Fibroblast of gingiva (primary cell): Measurements from ENCODE around the gene LPIN2.
"Not testable (repeated sequence)": the region's sequence is repeated elsewhere in the genome, so short reads cannot be mapped to it uniquely, and the experiment has no call there.

ENCODE experiments used
- DNase-seq: peaks from one replicate; pipeline ENCODE4 v3.0.0-alpha.2; 2011; ENCODE audit warnings: low read depth

The LPIN2 gene

GRCh38 chr18:3013024-3013804 lies at the start of gene LPIN2:
LPIN2 (minus strand) TSS chr18:3013144; CDS start chr18:2960840, 52,304 bp downstream.
- DNase-seq, result peak; percentile 98

- DNase-seq, result no peak
Observed at GRCh38 chr18:3061581-3062312, 48.8 kb upstream of the LPIN2 start.

- no peak for DNase-seq
Observed at GRCh38 chr18:3060667-3061580, 48.0 kb upstream of the LPIN2 start.

GRCh38 chr18:3059272-3059671 lies 46.3 kb upstream of the LPIN2 start:
- no peak for DNase-seq

GRCh38 chr18:3058328-3059191 lies 45.6 kb upstream of the LPIN2 start:
- DNase-seq, result no peak

- no peak for DNase-seq
Observed at GRCh38 chr18:3057526-3057925, 44.6 kb upstream of the LPIN2 start.

- DNase-seq, result no peak
Observed at GRCh38 chr18:3056311-3056710, 43.4 kb upstream of the LPIN2 start.

GRCh38 chr18:3055816-3056215 lies 42.9 kb upstream of the LPIN2 start:
- DNase-seq, result no peak

- peak; percentile 26 for DNase-seq
Observed at GRCh38 chr18:3055186-3055728, 42.3 kb upstream of the LPIN2 start.

- no peak for DNase-seq
Observed at GRCh38 chr18:3054780-3055179, 41.8 kb upstream of the LPIN2 start.

- no peak for DNase-seq
Observed at GRCh38 chr18:3054214-3054613, 41.3 kb upstream of the LPIN2 start.

GRCh38 chr18:3053081-3053480 lies 40.1 kb upstream of the LPIN2 start:
- no peak for DNase-seq

GRCh38 chr18:3052411-3052758 lies 39.4 kb upstream of the LPIN2 start:
- no peak for DNase-seq

- DNase-seq, result no peak
Observed at GRCh38 chr18:3051718-3052410, 38.9 kb upstream of the LPIN2 start.

GRCh38 chr18:3049897-3050454 lies 37.0 kb upstream of the LPIN2 start:
- DNase-seq, result not testable (repeated sequence)

GRCh38 chr18:3048820-3049349 lies 35.9 kb upstream of the LPIN2 start:
- no peak for DNase-seq

- no peak for DNase-seq
Observed at GRCh38 chr18:3048121-3048520, 35.2 kb upstream of the LPIN2 start.

- no peak for DNase-seq
Observed at GRCh38 chr18:3046216-3046808, 33.4 kb upstream of the LPIN2 start.

- DNase-seq, result no peak
Observed at GRCh38 chr18:3044931-3045698, 32.2 kb upstream of the LPIN2 start.
